Gastroesophageal sphincter (tissue), 4 donors: ENCODE measurements around the gene PLPP6. TPM values are rescaled to one million over a fixed set of nuclear protein-coding genes. Genes with fewer than 3 reads are reported as not detected.

Source experiments
- ATAC-seq: fragments of 150-250 bp; one replicate; pipeline ENCODE4 v1.9.1; 2016; ENCODE audit warnings: mild to moderate bottlenecking, moderate library complexity
- H3K27ac ChIP-seq, 4 donors: fragments of 200-600 bp; sonication (generic) in 3 of 4; 1 replicate in 3 of 4; 2 replicates in 1 of 4; pipeline ENCODE4 v1.5.1; 2016 to 2019
- H3K27me3 ChIP-seq: fragments of 200-600 bp; sonication (generic); one replicate; pipeline ENCODE4 v1.5.1; 2019
- H3K36me3 ChIP-seq, 2 donors: fragments of 200-600 bp; sonication (generic); one replicate each; pipeline ENCODE4 v1.5.1; 2019; ENCODE audit warnings: control low read depth in 1 of 2
- H3K4me1 ChIP-seq, 3 donors: fragments of 200-600 bp; sonication (generic); 1 replicate in 2 of 3; 2 replicates in 1 of 3; pipeline ENCODE4 v1.5.1; 2016 to 2019; ENCODE audit warnings: control low read depth in 2 of 3
- H3K4me3 ChIP-seq, 2 donors: fragments of 200-600 bp; sonication (generic); one replicate each; pipeline ENCODE4 v1.5.1; 2019; ENCODE audit warnings: mild to moderate bottlenecking in 1 of 2, moderate library complexity in 1 of 2
- H3K9me3 ChIP-seq, 3 donors: fragments of 200-600 bp; sonication (generic); one replicate each; pipeline ENCODE4 v1.5.1; 2017 to 2019; ENCODE audit warnings: control low read depth in 2 of 3
- EP300 ChIP-seq: sonication (generic); formaldehyde crosslinking; IDR thresholded peaks from one replicate; pipeline ENCODE4 v1.6.1; 2017; ENCODE audit warnings: antibody characterized with exemption, mild to moderate bottlenecking
- POLR2A ChIP-seq, 2 donors: fragments of 450-650 bp; IDR thresholded peaks; one replicate each; pipeline ENCODE4 v1.6.1; 2017; ENCODE audit warnings: antibody characterized with exemption in 2 of 2, mild to moderate bottlenecking in 2 of 2, moderate library complexity in 1 of 2
- POLR2AphosphoS5 ChIP-seq: sonication (generic); formaldehyde crosslinking; IDR thresholded peaks from one replicate; pipeline ENCODE4 v1.6.1; 2017; ENCODE audit warnings: antibody characterized with exemption
- WGBS, 2 donors: methylation state at CpG; one replicate each; pipeline ENCODE4 v1.1.5; 2018; ENCODE audit warnings: low coverage in 1 of 2; 5-methylcytosine and 5-hydroxymethylcytosine counted together
- total RNA-seq, 4 donors: library from RNA; depleted of rRNA; stranded (reverse); fragments of >200 nt; gene quantifications; one replicate each; pipeline ENCODE4 v1.1.0, GENCODE V29; 2016
- TF ChIP-seq, protein P1 (sequence below), 4 experiments: fragments of 200-600 bp in 2 of 4; fragments of 450-650 bp in 2 of 4; sonication (generic) in 1 of 4; IDR thresholded peaks; one replicate each; pipeline ENCODE4 v1.5.1; 2017 to 2019; ENCODE audit warnings: antibody characterized with exemption in 4 of 4, mild to moderate bottlenecking in 2 of 4, moderate library complexity in 2 of 4

The PLPP6 gene
- total RNA-seq, 4 donors from 2014 or later = 5.3 to 8.1 (median 6.6) TPM

GRCh38 chr9:4686584-4686983 lies 24.5 kb downstream of the PLPP6 start:
- TF ChIP-seq, protein P1, sequence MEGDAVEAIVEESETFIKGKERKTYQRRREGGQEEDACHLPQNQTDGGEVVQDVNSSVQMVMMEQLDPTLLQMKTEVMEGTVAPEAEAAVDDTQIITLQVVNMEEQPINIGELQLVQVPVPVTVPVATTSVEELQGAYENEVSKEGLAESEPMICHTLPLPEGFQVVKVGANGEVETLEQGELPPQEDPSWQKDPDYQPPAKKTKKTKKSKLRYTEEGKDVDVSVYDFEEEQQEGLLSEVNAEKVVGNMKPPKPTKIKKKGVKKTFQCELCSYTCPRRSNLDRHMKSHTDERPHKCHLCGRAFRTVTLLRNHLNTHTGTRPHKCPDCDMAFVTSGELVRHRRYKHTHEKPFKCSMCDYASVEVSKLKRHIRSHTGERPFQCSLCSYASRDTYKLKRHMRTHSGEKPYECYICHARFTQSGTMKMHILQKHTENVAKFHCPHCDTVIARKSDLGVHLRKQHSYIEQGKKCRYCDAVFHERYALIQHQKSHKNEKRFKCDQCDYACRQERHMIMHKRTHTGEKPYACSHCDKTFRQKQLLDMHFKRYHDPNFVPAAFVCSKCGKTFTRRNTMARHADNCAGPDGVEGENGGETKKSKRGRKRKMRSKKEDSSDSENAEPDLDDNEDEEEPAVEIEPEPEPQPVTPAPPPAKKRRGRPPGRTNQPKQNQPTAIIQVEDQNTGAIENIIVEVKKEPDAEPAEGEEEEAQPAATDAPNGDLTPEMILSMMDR (IDR thresholded peaks at IDR 0.05) = no peak
- no peak for TF ChIP-seq POLR2A (IDR thresholded peaks at IDR 0.05)
- no peak for TF ChIP-seq EP300
- TF ChIP-seq POLR2AphosphoS5 = no peak
- Histone ChIP-seq H3K27ac (peak overlapping the region; percentile 52 to 77 (median 70)), H3K4me1 (peaks cover 0 to 96% (median 22%) of the 10 kb centered on the region in 3 donors), H3K27me3 (no peaks in the 10 kb centered on the region), H3K36me3 (peaks cover 0 to 38% of the 10 kb centered on the region in 2 donors), H3K4me3 (no peak overlapping the region), H3K9me3 (no peaks in the 10 kb centered on the region)
- no peak for ATAC-seq
- 45 to 50% methylated on average over 1 of the region's 1 CpG for WGBS, 2 donors

- TF ChIP-seq POLR2AphosphoS5 (no peak), POLR2A (IDR thresholded peaks at IDR 0.05) (no peak)
- no peaks in the 10 kb centered on the region for H3K27me3 ChIP-seq
- H3K4me3 ChIP-seq = no peak overlapping the region
- peaks cover 0 to 86% (median 22%) of the 10 kb centered on the region in 3 donors for H3K4me1 ChIP-seq
- H3K9me3 ChIP-seq = no peaks in the 10 kb centered on the region
- peak overlapping the region in 3 of 4 donors; percentile 23 to 69 (median 39) for H3K27ac ChIP-seq
- peaks cover 0 to 44% of the 10 kb centered on the region in 2 donors for H3K36me3 ChIP-seq
- 65 to 92% methylated on average over 2 of the region's 2 CpGs for WGBS, 2 donors
- ATAC-seq = no peak
Measured at GRCh38 chr9:4689021-4689420, 26.9 kb downstream of the PLPP6 start.

- TF ChIP-seq POLR2A (IDR thresholded peaks at IDR 0.05) (no peak), EP300 (no peak), POLR2AphosphoS5 (peak; percentile 12)
- TF ChIP-seq, protein P1 (IDR thresholded peaks at IDR 0.05) = no peak
- peak overlapping the region in 3 of 4 donors; percentile 14 to 69 (median 29) for H3K27ac ChIP-seq
- ATAC-seq = peak; percentile 22
- peaks cover 0 to 86% (median 19%) of the 10 kb centered on the region in 3 donors for H3K4me1 ChIP-seq
- no peaks in the 10 kb centered on the region for H3K9me3 ChIP-seq
- H3K4me3 ChIP-seq = no peak overlapping the region
- H3K36me3 ChIP-seq = peaks cover 0 to 50% of the 10 kb centered on the region in 2 donors
- no peaks in the 10 kb centered on the region for H3K27me3 ChIP-seq
- WGBS, 2 donors = 67 to 77% methylated on average over 1 of the region's 1 CpG
Measured at GRCh38 chr9:4689687-4690104, 27.6 kb downstream of the PLPP6 start.

DNA sequence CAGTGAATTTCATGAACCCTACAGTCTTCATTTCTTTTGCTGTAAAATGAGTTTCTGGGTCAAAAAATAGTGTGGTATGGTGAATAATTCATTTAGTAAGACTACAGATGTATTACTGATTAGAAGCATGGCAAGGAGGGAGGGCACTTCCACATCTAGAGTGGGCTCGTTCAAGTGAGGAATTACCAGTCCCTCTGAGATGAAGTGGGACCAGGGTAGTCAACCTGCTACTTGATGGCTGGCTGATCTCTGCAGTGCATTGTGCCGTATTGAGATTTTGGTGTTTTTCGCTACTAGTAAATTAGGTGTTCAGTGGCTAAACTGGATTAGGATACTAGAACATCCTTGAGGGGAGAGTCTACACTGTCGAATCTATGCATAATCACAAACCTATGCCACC lies 28.1 kb downstream of the PLPP6 start:
- H3K9me3 ChIP-seq = no peaks in the 10 kb centered on the region
- no peak overlapping the region for H3K4me3 ChIP-seq
- ATAC-seq = no peak
- H3K27me3 ChIP-seq = no peaks in the 10 kb centered on the region
- 91 to 95% methylated on average over 4 of the region's 4 CpGs for WGBS, 2 donors
- TF ChIP-seq EP300 (no peak), POLR2A (IDR thresholded peaks at IDR 0.05) (no peak), POLR2AphosphoS5 (no peak)
- TF ChIP-seq, protein P1 (IDR thresholded peaks at IDR 0.05) = no peak
- peaks cover 0 to 84% (median 14%) of the 10 kb centered on the region in 3 donors for H3K4me1 ChIP-seq
- H3K36me3 ChIP-seq = peaks cover 0 to 52% of the 10 kb centered on the region in 2 donors
- H3K27ac ChIP-seq = peak overlapping the region in 2 of 4 donors; percentile 14 to 69

GRCh38 chr9:4691795-4692194 lies 29.7 kb downstream of the PLPP6 start:
- TF ChIP-seq POLR2AphosphoS5 (no peak), EP300 (no peak), POLR2A (IDR thresholded peaks at IDR 0.05) (no peak)
- TF ChIP-seq, protein P1 (IDR thresholded peaks at IDR 0.05) = no peak
- H3K4me1 ChIP-seq = peaks cover 0 to 84% (median 15%) of the 10 kb centered on the region in 3 donors
- no peaks in the 10 kb centered on the region for H3K9me3 ChIP-seq
- no peaks in the 10 kb centered on the region for H3K27me3 ChIP-seq
- H3K4me3 ChIP-seq = no peak overlapping the region
- no peak overlapping the region for H3K27ac ChIP-seq
- H3K36me3 ChIP-seq = peaks cover 0 to 50% of the 10 kb centered on the region in 2 donors
- 59 to 63% methylated on average over 3 of the region's 3 CpGs for WGBS, 2 donors
- ATAC-seq = no peak
